IMR-90 (cell line): ENCODE measurements around the gene ZNF212. TPM values are rescaled to one million over a fixed set of nuclear protein-coding genes. Genes with fewer than 3 reads are reported as not detected.

Experiments
- ATAC-seq: fragments of 200-7000 bp; cut with Tn5 transposase; 2 replicates; pipeline ENCODE4 v1.9.1; 2020; ENCODE audit warnings: low read depth, mild to moderate bottlenecking, moderate library complexity
- BruUV-seq: library from RNA; stranded (reverse); fragments of 400-500 nt; replicated peaks from 2 replicates; lab custom pipeline; 2021; lab: Mats Ljungman, UMichigan
- CTCF ChIA-PET: fragments of 300-600 bp; formaldehyde crosslinking; extraction: SDS; loops from one replicate; lab custom pipeline; 2021; ENCODE audit warnings: antibody characterized with exemption; lab: Yijun Ruan, JAX
- POLR2A ChIA-PET: fragments of 300-600 bp; sonication (Branson Sonifier 250); formaldehyde crosslinking; loops from one replicate; lab custom pipeline; 2022; ENCODE audit warnings: antibody characterized with exemption; ENCODE audit not compliant: unreplicated experiment; lab: Charles Lee
- DNase-seq: peaks from one replicate; pipeline ENCODE4 v3.0.0; 2013
- H2AFZ ChIP-seq: replicated peaks from 2 replicates; pipeline ENCODE3; 2013; ENCODE audit warnings: low read length, mild to moderate bottlenecking; ENCODE audit not compliant: poor library complexity
- H2AK5ac ChIP-seq: 2 replicates; pipeline ENCODE4 v1.6.1; 2013; ENCODE audit warnings: low read depth, low read length, inconsistent platforms
- H2AK9ac ChIP-seq: replicated peaks from 2 replicates; pipeline ENCODE3; 2013; ENCODE audit warnings: mild to moderate bottlenecking, low read depth, low read length, moderate library complexity; ENCODE audit not compliant: poor library complexity
- H2BK120ac ChIP-seq: 2 replicates; pipeline ENCODE4 v1.6.1; 2013; ENCODE audit warnings: low read depth, low read length, inconsistent platforms
- H2BK15ac ChIP-seq: 3 replicates; pipeline ENCODE4 v1.6.1; 2013; ENCODE audit warnings: low read depth, low read length, inconsistent platforms
- H2BK20ac ChIP-seq: 2 replicates; pipeline ENCODE4 v1.6.1; 2013; ENCODE audit warnings: low read depth, mild to moderate bottlenecking, inconsistent platforms, low read length, moderate library complexity
- H2BK5ac ChIP-seq: 2 replicates; pipeline ENCODE4 v1.6.1; 2013; ENCODE audit warnings: mild to moderate bottlenecking, low read depth, low read length, inconsistent platforms; ENCODE audit not compliant: poor library complexity, severe bottlenecking
- H3K14ac ChIP-seq: replicated peaks from 2 replicates; pipeline ENCODE4 v1.6.1; 2013; ENCODE audit warnings: low read depth, low read length, inconsistent platforms
- H3K18ac ChIP-seq: 2 replicates; pipeline ENCODE4 v1.6.1; 2013; ENCODE audit warnings: low read depth, low read length, control low read depth
- H3K23ac ChIP-seq: 2 replicates; pipeline ENCODE4 v1.6.1; 2013; ENCODE audit warnings: low read depth, low read length, inconsistent platforms
- H3K27ac ChIP-seq: 2 replicates; pipeline ENCODE4 v1.5.1; 2013; ENCODE audit warnings: mild to moderate bottlenecking, control low read depth, low read length; ENCODE audit not compliant: insufficient read depth
- H3K27me3 ChIP-seq: 2 replicates; pipeline ENCODE4 v1.6.1; 2013; ENCODE audit warnings: low read length; ENCODE audit not compliant: control insufficient read depth, insufficient read depth
- H3K36me3 ChIP-seq: 2 replicates; pipeline ENCODE4 v1.6.1; 2013; ENCODE audit warnings: low read length, mixed read lengths; ENCODE audit not compliant: control insufficient read depth, insufficient read depth
- H3K4ac ChIP-seq: 2 replicates; pipeline ENCODE4 v1.6.1; 2013; ENCODE audit warnings: low read depth, low read length, inconsistent platforms
- H3K4me1 ChIP-seq: 2 replicates; pipeline ENCODE4 v1.6.1; 2013; ENCODE audit warnings: low read length, mixed read lengths; ENCODE audit not compliant: control insufficient read depth, insufficient read depth
- H3K4me2 ChIP-seq: 2 replicates; pipeline ENCODE4 v1.6.1; 2013; ENCODE audit warnings: low read depth, mild to moderate bottlenecking, control low read depth, low read length, moderate library complexity
- H3K4me3 ChIP-seq: 2 replicates; pipeline ENCODE4 v1.5.1; 2013; ENCODE audit warnings: low read depth, mild to moderate bottlenecking, control low read depth, low read length, moderate library complexity; ENCODE audit not compliant: insufficient read depth
- H3K56ac ChIP-seq: 2 replicates; pipeline ENCODE4 v1.6.1; 2013; ENCODE audit warnings: low read length, inconsistent platforms; ENCODE audit not compliant: insufficient read depth; ENCODE audit errors: extremely low read depth
- H3K79me1 ChIP-seq, 2 experiments: 2 replicates each; pipeline ENCODE4 v1.6.1; 2013; ENCODE audit warnings: low read length in 2 of 2, inconsistent platforms in 1 of 2, low read depth in 1 of 2
- H3K9ac ChIP-seq: 2 replicates; pipeline ENCODE4 v1.6.1; 2013; ENCODE audit warnings: low read depth, low read length, control low read depth
- H3K9me1 ChIP-seq: 2 replicates; pipeline ENCODE4 v1.6.1; 2013; ENCODE audit warnings: low read length, inconsistent platforms; ENCODE audit not compliant: insufficient read depth
- H3K9me3 ChIP-seq: 2 replicates; pipeline ENCODE4 v1.6.1; 2013; ENCODE audit warnings: low read length; ENCODE audit not compliant: control insufficient read depth, insufficient read depth
- H4K20me1 ChIP-seq: 2 replicates; pipeline ENCODE4 v1.6.1; 2013; ENCODE audit warnings: low read length, inconsistent platforms; ENCODE audit not compliant: insufficient read depth
- H4K5ac ChIP-seq: 2 replicates; pipeline ENCODE4 v1.6.1; 2013; ENCODE audit warnings: mild to moderate bottlenecking, low read depth, low read length, control low read depth
- H4K8ac ChIP-seq, 2 experiments: 2 replicates each; pipeline ENCODE4 v1.6.1; 2013; ENCODE audit warnings: low read depth in 2 of 2, low read length in 2 of 2, control low read depth in 1 of 2, inconsistent platforms in 1 of 2
- H4K91ac ChIP-seq: 2 replicates; pipeline ENCODE4 v1.6.1; 2013; ENCODE audit warnings: low read depth, low read length, inconsistent platforms; ENCODE audit not compliant: insufficient read depth
- BHLHE40 ChIP-seq: fragments of 150-350 bp; IDR thresholded peaks from 2 replicates; pipeline ENCODE4 v1.6.1; 2016; ENCODE audit warnings: mild to moderate bottlenecking, low read depth, low read length
- CEBPB ChIP-seq: IDR thresholded peaks from 2 replicates; pipeline ENCODE4 v1.6.1; 2012; ENCODE audit warnings: low read depth, low read length, improper control_type of control experiment
- FOS ChIP-seq: fragments of 150-350 bp; IDR thresholded peaks from 2 replicates; pipeline ENCODE4 v1.6.1; 2016; ENCODE audit warnings: low read depth, low read length
- MAZ ChIP-seq: IDR thresholded peaks from 2 replicates; pipeline ENCODE4 v1.6.1; 2012; ENCODE audit warnings: low read depth, mild to moderate bottlenecking, low read length, improper control_type of control experiment, moderate library complexity, borderline replicate concordance
- RFX5 ChIP-seq: IDR thresholded peaks from 2 replicates; pipeline ENCODE4 v1.8.0; 2012; ENCODE audit warnings: low read depth, mild to moderate bottlenecking, low read length, moderate library complexity
- SMC3 ChIP-seq: fragments of 150-350 bp; IDR thresholded peaks from 2 replicates; pipeline ENCODE4 v1.6.1; 2016; ENCODE audit warnings: low read depth, mild to moderate bottlenecking, antibody characterized with exemption, low read length, moderate library complexity
- WGBS, 2 experiments: methylation state at CpG; one replicate each; pipeline versions ENCODE4 v1.1.5 to v1.1.7; 2013; ENCODE audit warnings: missing lambda C conversion rate in 2 of 2; ENCODE audit not compliant: insufficient read length in 1 of 2; ENCODE audit errors: extremely low coverage in 2 of 2; 5-methylcytosine and 5-hydroxymethylcytosine counted together
- dilution Hi-C: fragments of 300-500 bp; cut with HindIII; formaldehyde crosslinking; loops from one replicate; pipeline ENCODE4 v1.14.3; 2018; ENCODE audit warnings: low sequenced_read_pairs; ENCODE audit not compliant: unreplicated experiment
- in situ Hi-C: fragments of 300-500 bp; cut with MboI; formaldehyde crosslinking; loops from 3 replicates; pipeline ENCODE4 v1.14.3; 2019; ENCODE audit warnings: low sequenced_read_pairs, inconsistent platforms, mixed read lengths
- intact Hi-C: fragments of 100-400 bp; cut with micrococcal nuclease; formaldehyde crosslinking; loops from 2 replicates; pipeline ENCODE4 v1.10.0; 2022
- polyA plus RNA-seq, 3 experiments: library from polyadenylated mRNA; depleted of rRNA; stranded (reverse); fragments of >200 nt; gene quantifications; 2 replicates each; pipeline ENCODE4 v1.2.3, GENCODE V29; 2012; ENCODE audit warnings: low replicate concordance in 1 of 3
- total RNA-seq: library from RNA; depleted of rRNA; stranded (reverse); fragments of >200 nt; gene quantifications from 2 replicates; pipeline ENCODE4 v1.2.3, GENCODE V29; 2012

Gene ZNF212
- total and polyA plus RNA-seq, 2 of the 4 experiments (the other 2 are of a cell fraction): 3.8 to 5.1 TPM

GRCh38 chr7:149218469-149219420 lies 20.7 kb upstream of the ZNF212 start (continued):
- TF ChIP-seq MAZ: no peak

- no peak overlapping the region for H4K5ac ChIP-seq
- H3K23ac ChIP-seq: no peak overlapping the region
- H2AK9ac ChIP-seq: peak overlapping the region; percentile 44
- H3K27me3 ChIP-seq: no peaks in the 10 kb centered on the region
- no peak overlapping the region for H3K27ac ChIP-seq
- peaks cover 6 to 35% of the 10 kb centered on the region in 2 experiments; a peak in 3 of 4 replicates for H3K79me1 ChIP-seq
- DNase-seq (peak; percentile 75), ATAC-seq (peak; percentile 76)
- no peak overlapping the region for H3K4me3 ChIP-seq
- intact Hi-C loops (no loop called here), dilution Hi-C loops (no loop called here), in situ Hi-C loops (no loop called here)
- ChIA-PET POLR2A (no interaction called here), CTCF (no interaction called here)
- BruUV-seq: no TSS peak
- no peak for TF ChIP-seq BHLHE40
- TF ChIP-seq CEBPB: peak; percentile 67
- no peak for TF ChIP-seq FOS
- TF ChIP-seq RFX5: no peak
- no peak for TF ChIP-seq SMC3
- no peak for TF ChIP-seq MAZ
- H4K8ac ChIP-seq: no peak overlapping the region
- H2BK5ac ChIP-seq: peak overlapping the region; percentile 63
- H3K18ac ChIP-seq: no peak overlapping the region
- no peak overlapping the region for H2BK15ac ChIP-seq
- peaks cover 3% of the 10 kb centered on the region for H3K4me1 ChIP-seq
- no peak overlapping the region for H3K4me2 ChIP-seq
- no peak overlapping the region for H2BK20ac ChIP-seq
- H3K56ac ChIP-seq: no peak overlapping the region
- no peak overlapping the region for H3K9ac ChIP-seq
- no peak overlapping the region for H3K14ac ChIP-seq
- H2AK5ac ChIP-seq: no peak overlapping the region
- H3K4ac ChIP-seq: no peak overlapping the region
- no peak overlapping the region for H2AFZ ChIP-seq
- no peak overlapping the region for H4K91ac ChIP-seq
- peaks cover 6% of the 10 kb centered on the region; the same call in 1 of the 2 replicates for H3K9me1 ChIP-seq
- peaks cover 59% of the 10 kb centered on the region for H3K36me3 ChIP-seq
- no peaks in the 10 kb centered on the region; the same call in 1 of the 2 replicates for H4K20me1 ChIP-seq
- WGBS, 2 experiments: no CpG with 5 or more reads among the region's 6 CpGs
- no peak overlapping the region for H2BK120ac ChIP-seq
- no peaks in the 10 kb centered on the region for H3K9me3 ChIP-seq
These were observed 18.9 kb upstream of the ZNF212 start for GRCh38 chr7:149220534-149220933.
